Mesenteric fat pad (tissue), 1 donor: ENCODE measurements around the gene KCNS1. TPM values are rescaled to one million over a fixed set of nuclear protein-coding genes. Genes with fewer than 3 reads are reported as not detected.

ENCODE experiments used
- DNase-seq: peaks from one replicate; pipeline ENCODE4 v3.0.0-alpha.2; 2020; ENCODE audit warnings: low spot score
- total RNA-seq: library from RNA; stranded (reverse); fragmentation: NEBNext Ultra II Directional; extraction: Animal tissue kit (Norgen Biotek cat#: 25700); gene quantifications from one replicate; pipeline ENCODE4 v1.2.1, GENCODE V29; 2021
- donor health status: DM: yes; HTN: yes; CAD: no.

KCNS1 gene
- total RNA-seq, 1 donor from 2014 or later: not detected

DNA sequence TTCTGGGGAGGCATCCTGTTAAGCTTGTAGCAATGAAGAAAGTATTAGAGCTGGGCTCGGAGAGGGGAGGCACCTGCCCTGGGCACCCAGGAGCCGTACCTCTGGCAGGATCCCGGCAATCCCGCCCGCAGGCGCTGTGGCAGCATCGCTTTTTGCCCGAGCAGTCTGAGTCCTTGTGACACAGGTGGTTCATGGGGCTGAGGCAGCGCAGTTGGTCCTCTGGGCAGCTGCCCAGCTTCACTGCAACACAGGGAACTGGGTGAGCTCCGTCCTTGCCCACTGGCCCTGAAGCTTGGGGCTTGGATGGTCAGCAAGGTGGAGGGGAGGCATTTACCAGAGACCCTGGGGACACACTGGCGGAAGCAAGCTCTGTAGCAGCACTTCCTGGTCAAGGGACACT is 9.4 kb upstream of the KCNS1 start:
- no peak for DNase-seq

DNA sequence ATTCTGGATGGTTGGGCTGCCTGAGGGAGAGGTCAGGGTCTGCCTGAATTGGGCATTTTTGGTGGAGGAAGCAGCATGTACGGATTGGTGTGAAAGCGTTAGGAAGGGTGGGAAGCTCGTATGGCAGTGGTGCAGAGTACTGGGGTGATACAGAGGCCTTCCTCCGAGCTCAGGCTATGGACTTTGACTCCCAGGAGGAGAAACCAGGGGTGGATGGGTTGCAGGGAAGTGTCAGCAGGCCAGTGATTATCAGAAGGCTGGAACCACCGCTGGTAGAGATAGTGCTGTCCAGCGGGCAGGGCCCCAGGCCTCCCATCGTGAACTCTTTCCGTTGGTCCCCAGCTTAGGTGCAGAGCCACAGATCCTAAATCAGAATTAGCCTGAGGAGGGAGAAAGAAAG is 8.7 kb upstream of the KCNS1 start:
- no peak for DNase-seq

GRCh38 chr20:45105317-45105716 is 4.4 kb upstream of the KCNS1 start:
- no peak for DNase-seq

DNA sequence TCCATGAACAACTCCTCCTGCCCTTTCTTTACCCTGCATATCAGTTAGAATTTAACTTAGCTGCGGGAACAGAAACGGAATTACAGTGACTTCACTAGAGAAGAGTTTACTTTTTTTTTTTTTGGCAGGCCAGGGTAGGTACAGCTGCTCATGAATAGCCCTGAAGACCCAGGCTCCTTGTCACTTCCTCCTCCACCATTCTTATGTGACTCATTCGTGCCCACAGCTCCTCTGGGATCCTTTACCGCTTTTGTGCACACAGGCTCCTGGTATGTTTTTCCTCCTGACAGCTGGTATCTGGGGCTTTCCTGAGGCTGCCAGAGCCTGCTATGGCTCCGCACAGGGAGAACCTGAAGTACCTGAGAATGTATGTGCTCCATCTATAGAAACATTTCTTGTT is 3.9 kb upstream of the KCNS1 start:
- DNase-seq: no peak

DNA sequence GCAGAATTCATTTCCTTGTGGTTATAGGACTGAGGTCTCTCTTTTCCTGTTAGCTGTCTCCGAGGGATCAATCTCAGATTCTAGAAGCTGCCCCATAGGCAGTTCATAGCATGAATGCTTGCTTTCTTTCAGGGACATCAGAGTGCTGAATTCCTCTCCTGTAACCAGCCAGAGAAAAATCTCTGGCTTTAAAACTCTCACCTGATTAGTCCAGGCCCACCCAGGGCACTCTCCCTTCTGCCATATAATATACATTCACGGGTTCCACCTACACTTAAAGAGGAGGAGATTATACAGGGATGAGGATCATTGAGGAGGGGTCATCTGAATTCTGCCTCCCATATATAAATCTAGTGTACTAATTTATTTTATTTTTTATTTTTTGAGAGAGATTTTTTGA is 2.1 kb upstream of the KCNS1 start:
- no peak for DNase-seq

DNA sequence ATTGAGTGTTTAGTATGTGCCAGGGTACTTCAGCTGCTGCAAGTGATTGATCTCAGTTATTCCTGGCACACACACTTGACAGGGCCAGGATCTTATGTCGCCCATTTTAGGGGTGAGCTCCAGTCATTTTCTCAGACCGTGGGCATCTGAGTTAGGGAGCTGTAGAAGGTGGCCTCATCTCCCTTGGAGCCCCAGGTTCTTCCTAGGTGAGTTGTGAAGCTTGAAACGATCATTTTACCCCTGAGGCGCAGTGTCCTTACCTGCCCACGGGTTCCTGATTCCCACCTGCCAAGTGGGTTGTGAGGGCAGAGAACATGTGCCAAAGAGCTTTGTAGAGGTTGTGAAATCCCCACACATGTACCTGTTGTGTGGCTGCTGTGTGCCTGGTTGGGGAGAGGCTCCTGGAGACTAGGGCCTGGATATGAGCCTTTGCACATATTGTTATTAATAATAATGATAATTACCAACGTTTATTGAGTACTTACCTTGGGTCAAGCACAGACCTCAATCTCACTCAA is 465 bp upstream of the KCNS1 start:
- no peak for DNase-seq

GRCh38 chr20:45098103-45098773 is 2.7 kb downstream of the KCNS1 start:
- no peak for DNase-seq

- no peak for DNase-seq
These were observed 3.3 kb downstream of the KCNS1 start for GRCh38 chr20:45097485-45098102.

- DNase-seq: no peak
These were observed 4.1 kb downstream of the KCNS1 start for GRCh38 chr20:45096781-45097180.

GRCh38 chr20:45095805-45096238 is 5.1 kb downstream of the KCNS1 start:
- no peak for DNase-seq

DNA sequence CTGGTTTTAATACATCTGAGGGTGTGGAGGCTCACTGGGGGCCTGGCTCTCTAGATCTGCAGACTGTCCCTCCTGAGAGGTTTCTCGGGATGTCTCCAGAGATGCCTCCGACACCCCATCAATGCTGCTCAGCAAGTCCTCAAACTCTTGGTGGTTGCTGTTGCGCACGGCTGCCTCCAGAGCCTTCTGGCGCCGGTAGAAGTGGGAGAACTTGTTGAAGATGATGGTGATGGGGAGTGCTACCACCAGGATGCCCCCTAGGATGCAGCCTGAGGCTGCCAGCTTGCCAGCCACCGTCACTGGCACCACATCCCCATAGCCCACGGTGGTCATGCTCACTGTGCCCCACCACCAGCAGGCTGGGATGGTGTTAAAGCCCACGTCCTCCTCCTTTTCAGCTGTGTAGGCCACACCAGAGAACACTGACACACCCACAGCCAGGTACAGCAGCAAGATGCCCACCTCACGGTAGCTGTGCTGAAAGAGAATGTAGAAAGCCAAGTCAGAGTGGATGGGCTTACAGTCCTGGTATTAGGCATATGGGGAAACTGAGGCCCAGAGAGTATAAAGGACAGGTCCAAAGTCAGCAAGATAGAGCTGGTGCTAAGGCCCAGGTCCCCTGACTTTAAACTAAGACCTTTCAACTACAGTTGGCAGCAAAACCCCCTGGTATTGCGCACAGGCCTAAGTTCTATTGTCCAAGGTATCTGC is 5.9 kb downstream of the KCNS1 start:
- no peak for DNase-seq

GRCh38 chr20:45094201-45094600 is 6.7 kb downstream of the KCNS1 start:
- DNase-seq: no peak

DNA sequence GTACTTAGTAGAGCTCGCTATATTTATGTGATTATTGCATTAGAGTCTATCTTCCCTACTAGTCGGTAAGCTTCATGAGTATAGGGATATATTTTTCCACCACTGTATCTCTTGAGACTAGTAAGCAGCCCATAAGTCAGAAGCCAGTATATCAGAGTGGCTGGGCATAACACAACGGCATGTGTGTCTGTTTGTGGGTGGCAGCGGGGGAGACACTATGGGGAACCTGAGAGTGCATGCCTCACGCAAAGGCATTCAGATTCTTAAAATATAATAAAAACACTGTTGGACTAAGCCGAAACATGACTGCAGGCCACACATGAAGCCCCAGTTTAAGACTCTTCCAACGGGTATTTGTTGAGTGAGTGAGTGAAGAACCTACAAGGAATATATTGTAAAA is 8.0 kb downstream of the KCNS1 start:
- no peak for DNase-seq

GRCh38 chr20:45091366-45091765 is 9.6 kb downstream of the KCNS1 start:
- DNase-seq: no peak

DNA sequence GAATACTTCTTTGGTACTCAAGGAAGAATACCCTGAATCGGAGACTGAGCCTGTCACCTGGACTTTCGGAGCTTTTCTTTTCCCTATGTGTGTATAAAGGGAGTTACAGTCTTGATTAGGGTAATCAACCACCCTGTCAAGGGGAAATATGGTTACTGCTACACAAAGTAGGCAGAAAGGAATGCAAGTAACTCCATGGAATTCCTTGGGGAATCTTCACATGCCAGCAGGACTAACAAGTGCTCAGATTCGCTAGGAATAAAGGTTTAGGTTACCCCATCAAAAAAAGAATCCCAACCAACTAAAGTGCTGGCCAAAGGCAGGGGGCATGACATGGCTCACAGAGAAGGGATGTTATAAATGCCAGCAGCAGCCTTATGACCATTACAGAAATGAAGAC is 10.4 kb downstream of the KCNS1 start:
- no peak for DNase-seq

- no peak for DNase-seq
These were observed 12.7 kb downstream of the KCNS1 start for GRCh38 chr20:45088247-45088646.

DNA sequence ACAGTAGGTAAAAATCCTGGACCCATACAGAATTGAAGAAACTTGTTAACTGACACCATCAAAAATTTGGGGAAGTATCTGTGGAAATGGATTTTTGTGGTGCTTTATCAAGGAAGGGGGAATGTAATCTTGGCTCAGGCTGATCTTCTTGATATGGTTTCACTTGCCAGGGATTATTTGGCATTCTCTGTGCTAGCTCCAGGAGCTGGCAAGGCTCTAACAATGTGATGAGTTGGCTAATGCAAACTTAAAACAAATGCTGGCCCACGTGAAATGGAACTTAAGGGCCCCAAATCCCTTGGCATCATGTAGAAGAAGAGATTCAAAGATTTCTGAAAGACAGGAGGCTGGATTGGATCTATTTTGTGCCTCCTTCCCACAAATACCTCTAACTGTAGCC is 13.1 kb downstream of the KCNS1 start:
- no peak for DNase-seq

DNA sequence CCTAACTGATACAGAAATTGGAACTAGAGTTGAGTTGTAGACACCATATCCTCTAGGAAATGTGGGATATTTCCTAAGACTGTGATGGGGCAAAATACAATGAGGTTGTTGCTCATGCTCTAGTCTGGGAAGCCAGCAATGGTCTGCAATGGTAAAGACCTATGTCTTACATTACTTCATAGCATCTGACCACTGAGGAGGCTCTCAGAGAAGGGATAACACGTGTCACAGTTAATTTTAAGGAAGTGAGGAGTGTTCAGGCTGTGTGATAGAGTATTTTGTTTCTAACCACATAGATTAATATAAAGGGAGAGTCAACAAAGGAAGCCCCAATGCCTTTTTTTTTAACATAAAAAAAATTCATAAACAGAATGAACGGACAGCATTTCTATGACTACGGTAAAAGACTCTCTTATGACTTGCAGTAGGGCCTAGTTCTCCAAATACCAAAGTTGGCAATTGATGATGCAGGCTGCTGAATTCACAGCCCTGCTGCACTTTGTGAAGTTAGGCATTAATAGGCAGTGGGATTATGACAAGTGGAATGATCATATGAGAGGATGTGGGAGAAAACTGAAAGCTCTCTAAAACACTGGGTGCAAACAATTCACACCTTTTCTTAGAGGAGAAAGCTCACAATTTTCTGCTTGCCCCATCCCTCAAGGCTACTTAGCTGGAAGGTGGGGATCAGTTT is 13.7 kb downstream of the KCNS1 start:
- no peak for DNase-seq

DNA sequence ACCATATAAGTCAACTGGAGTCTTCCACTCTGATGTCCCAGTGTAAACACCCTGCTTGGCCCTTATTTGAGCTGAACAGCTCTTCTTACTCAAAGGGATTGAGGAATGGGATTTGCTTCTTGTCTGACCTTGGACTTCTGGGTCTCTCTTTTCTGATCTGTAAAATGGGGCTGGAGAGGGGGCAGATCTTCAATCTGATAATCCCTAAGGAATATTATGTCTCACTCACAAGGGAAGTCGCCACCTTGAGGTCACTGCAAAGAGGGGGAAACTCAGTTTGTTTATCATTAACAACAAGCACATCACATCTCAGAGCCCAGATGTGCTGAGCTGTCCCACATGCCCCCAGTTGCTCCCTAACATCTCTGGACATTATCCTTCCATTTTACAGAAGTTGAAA is 15.1 kb downstream of the KCNS1 start:
- DNase-seq: no peak

- DNase-seq: no peak
These were observed 15.6 kb downstream of the KCNS1 start for GRCh38 chr20:45085289-45085688.

- no peak for DNase-seq
These were observed 17.8 kb downstream of the KCNS1 start for GRCh38 chr20:45083127-45083526.

DNA sequence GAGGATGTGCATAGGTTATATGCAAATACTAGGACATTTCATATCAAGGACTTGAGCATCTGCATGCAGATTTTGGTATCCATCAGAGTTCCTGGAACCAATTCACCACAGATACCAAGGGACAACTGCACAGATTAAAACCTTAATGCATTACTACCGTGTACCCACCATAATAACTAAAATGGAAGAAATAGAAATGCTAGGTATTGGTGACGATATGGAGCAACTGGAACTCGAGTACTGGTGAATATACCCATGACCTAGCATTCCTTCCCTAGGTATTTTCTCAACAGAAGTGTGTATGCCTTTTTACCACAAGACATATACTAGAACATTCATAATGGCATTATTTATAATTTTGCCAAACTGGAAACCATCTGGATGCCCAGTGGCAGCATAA is 18.5 kb downstream of the KCNS1 start:
- DNase-seq: no peak
